GM12878 (cell line): ENCODE results near the gene MACROD2. TPM values are rescaled to one million over a fixed set of nuclear protein-coding genes. Genes with fewer than 3 reads are reported as not detected.

ENCODE experiments used
- ATAC-seq: fragments of 200-7000 bp; cut with Tn5 transposase; 3 replicates; pipeline ENCODE4 v1.9.1; 2020; ENCODE audit warnings: mild to moderate bottlenecking, moderate library complexity
- BruUV-seq: library from RNA; stranded (reverse); fragments of 400-500 nt; replicated peaks from 2 replicates; lab custom pipeline; 2021; lab: Mats Ljungman, UMichigan
- CTCF ChIA-PET: fragments of 300-600 bp; sonication (Branson Sonifier 250); formaldehyde crosslinking; extraction: SDS; loops from one replicate; lab custom pipeline; 2021; ENCODE audit warnings: inconsistent platforms; lab: Yijun Ruan, JAX
- POLR2A ChIA-PET: fragments of 350-600 bp; formaldehyde crosslinking; extraction: SDS; loops from one replicate; lab custom pipeline; 2021; ENCODE audit warnings: inconsistent platforms; lab: Charles Lee
- RAD21 ChIA-PET: fragments of 300-600 bp; sonication (Branson Sonifier 250); formaldehyde crosslinking; loops from one replicate; lab custom pipeline; 2023; ENCODE audit warnings: antibody characterized with exemption; ENCODE audit not compliant: unreplicated experiment; lab: Charles Lee
- SMC1A ChIA-PET: fragments of 300-600 bp; sonication (Branson Sonifier 250); formaldehyde crosslinking; loops from one replicate; lab custom pipeline; 2023; ENCODE audit not compliant: unreplicated experiment, uncharacterized antibody; lab: Charles Lee
- DNase-seq: peaks from one replicate; pipeline ENCODE4 v3.0.0-alpha.2; 2011; ENCODE audit warnings: low read depth, low spot score
- FAIRE-seq: peaks from 3 replicates; lab custom pipeline; 2011; peaks lifted over from hg19 to GRCh38; lab: Jason Lieb, UNC
- H2AFZ ChIP-seq: 2 replicates; pipeline ENCODE4 v1.6.0; 2011; ENCODE audit warnings: low read depth, low read length, control low read depth; ENCODE audit not compliant: control insufficient read depth
- H3K27ac ChIP-seq: 2 replicates; pipeline ENCODE4 v1.5.1; 2011; ENCODE audit warnings: control low read depth; ENCODE audit not compliant: control insufficient read depth, insufficient read depth
- H3K27me3 ChIP-seq, 2 experiments: replicated peaks in 1 of 2; 2 replicates each; pipeline versions ENCODE4 v1.6.0 to v1.6.1; 2011; ENCODE audit warnings: low read length in 1 of 2; ENCODE audit not compliant: control insufficient read depth in 2 of 2, insufficient read depth in 2 of 2
- H3K36me3 ChIP-seq, 2 experiments: 2 replicates each; pipeline ENCODE4 v1.5.1; 2011; ENCODE audit warnings: low read length in 1 of 2; ENCODE audit not compliant: control insufficient read depth in 2 of 2, insufficient read depth in 2 of 2
- H3K4me1 ChIP-seq: 2 replicates; pipeline ENCODE4 v1.6.1; 2011; ENCODE audit warnings: mild to moderate bottlenecking, low read length, moderate library complexity, mixed read lengths; ENCODE audit not compliant: control insufficient read depth, insufficient read depth
- H3K4me2 ChIP-seq: 2 replicates; pipeline ENCODE4 v1.6.0; 2011; ENCODE audit warnings: control low read depth; ENCODE audit not compliant: control insufficient read depth, insufficient read depth
- H3K4me3 ChIP-seq: fragments of 200-600 bp; sonication (generic); 2 replicates; pipeline ENCODE4 v1.5.1; 2016
- H3K79me2 ChIP-seq: 2 replicates; pipeline ENCODE4 v1.6.0; 2011; ENCODE audit warnings: low read length; ENCODE audit not compliant: control insufficient read depth, insufficient read depth
- H3K9ac ChIP-seq: 2 replicates; pipeline ENCODE4 v1.8.0; 2011; ENCODE audit warnings: low read length, control low read depth, mixed read lengths; ENCODE audit not compliant: control insufficient read depth, insufficient read depth
- H3K9me3 ChIP-seq: replicated peaks from 3 replicates; pipeline ENCODE4 v1.5.1; 2011; ENCODE audit warnings: mild to moderate bottlenecking, low read length; ENCODE audit not compliant: control insufficient read depth, insufficient read depth
- H4K20me1 ChIP-seq: 2 replicates; pipeline ENCODE4 v1.6.0; 2011; ENCODE audit not compliant: control insufficient read depth, insufficient read depth
- EP300 ChIP-seq, 2 experiments: fragments of 150-350 bp in 1 of 2; IDR thresholded peaks; 2 replicates each; pipeline ENCODE4 v1.6.1; 2011 to 2012; ENCODE audit warnings: low read depth in 2 of 2, low read length in 2 of 2, borderline replicate concordance in 1 of 2, improper control_type of control experiment in 1 of 2, inconsistent platforms in 1 of 2; ENCODE audit not compliant: control insufficient read depth in 1 of 2
- JUNB ChIP-seq: IDR thresholded peaks from 2 replicates; pipeline ENCODE4 v1.6.1; 2016; ENCODE audit warnings: antibody characterized with exemption, mild to moderate bottlenecking
- MXI1 ChIP-seq: fragments of 150-350 bp; IDR thresholded peaks from 2 replicates; pipeline ENCODE4 v1.6.1; 2011; ENCODE audit warnings: low read depth, mild to moderate bottlenecking, inconsistent platforms, low read length, improper control_type of control experiment
- NRF1 ChIP-seq: conservative IDR thresholded peaks from 2 replicates; pipeline ENCODE4 v1.6.1; 2011; ENCODE audit warnings: mild to moderate bottlenecking, low read depth, low read length, improper control_type of control experiment
- SREBF2 ChIP-seq: IDR thresholded peaks from 2 replicates; pipeline ENCODE4 v1.6.1; 2012; ENCODE audit warnings: mild to moderate bottlenecking, low read length
- STAT3 ChIP-seq: IDR thresholded peaks from 2 replicates; pipeline ENCODE4 v1.6.1; 2011; ENCODE audit warnings: low read depth, low read length, improper control_type of control experiment
- TCF7 ChIP-seq: IDR thresholded peaks from 2 replicates; pipeline ENCODE4 v1.6.1; 2014; ENCODE audit warnings: antibody characterized with exemption, borderline replicate concordance
- WGBS: methylation state at CpG from one replicate; pipeline ENCODE4 v1.1.6; 2016; ENCODE audit warnings: low lambda C conversion rate; ENCODE audit not compliant: insufficient replicate concordance, insufficient coverage; ENCODE audit errors: missing lambda C conversion rate; 5-methylcytosine and 5-hydroxymethylcytosine counted together
- in situ Hi-C: fragments of 300-500 bp; cut with MboI; formaldehyde crosslinking; loops from 9 replicates; pipeline ENCODE4 v1.14.3; 2018; ENCODE audit warnings: mixed read lengths
- intact Hi-C: fragments of 100-400 bp; cut with micrococcal nuclease; formaldehyde crosslinking; loops from one replicate; pipeline ENCODE4 v1.14.2; 2022; ENCODE audit not compliant: unreplicated experiment
- polyA plus RNA-seq, 11 experiments: library from polyadenylated mRNA; depleted of rRNA in 4 of 11; unstranded in 6 of 11; stranded (reverse) in 5 of 11; fragments of >200 nt; fragmentation: Nextera tagmentation in 4 of 11; fragmentation: Illumina TruSeq in 1 of 11; extraction: Ambion mirVana in 4 of 11; extraction: Trizol in 1 of 11; gene quantifications; 1 replicate in 1 of 11; 2 replicates in 10 of 11; pipeline versions ENCODE4 v1.2.1 to v1.2.3, GENCODE V29; 2011 to 2016; ENCODE audit warnings: inconsistent platforms in 2 of 11, missing spikeins in 2 of 11, low read depth in 1 of 11
- total RNA-seq, 4 experiments: library from RNA; depleted of rRNA in 3 of 4; stranded (reverse); fragments of >200 nt in 3 of 4; fragmentation: Illumina TruSeq in 1 of 4; extraction: Trizol in 1 of 4; gene quantifications; 2 replicates each; pipeline versions ENCODE4 v1.2.1 to v1.2.3, GENCODE V29; 2013 to 2021
- TF ChIP-seq, protein P1 (sequence below): IDR thresholded peaks from 2 replicates; pipeline ENCODE4 v1.6.1; 2011; ENCODE audit warnings: low read depth, mild to moderate bottlenecking, low read length, moderate library complexity, borderline replicate concordance; ENCODE audit errors: extremely low read depth
- TF ChIP-seq, protein P2 (sequence below): fragments of 450-650 bp; formaldehyde crosslinking; IDR thresholded peaks from 2 replicates; pipeline ENCODE4 v1.5.0; 2022; ENCODE audit warnings: mild to moderate bottlenecking, missing genetic modification characterization
- TF ChIP-seq, protein P3 (sequence below): fragments of 450-650 bp; IDR thresholded peaks from 2 replicates; pipeline ENCODE4 v1.6.1; 2017; ENCODE audit warnings: low read depth, mild to moderate bottlenecking, moderate library complexity
- TF ChIP-seq, protein P4 (sequence below): fragments of 450-650 bp; IDR thresholded peaks from 2 replicates; pipeline ENCODE4 v1.6.1; 2017; ENCODE audit warnings: antibody characterized with exemption, mild to moderate bottlenecking, moderate library complexity

MACROD2 gene
- total and polyA plus RNA-seq, 10 of the 15 experiments (the other 5 are each of a cell fraction or from before 2014, with no cell fraction given) = 1.1 to 21.5 (median 2.2) TPM

DNA sequence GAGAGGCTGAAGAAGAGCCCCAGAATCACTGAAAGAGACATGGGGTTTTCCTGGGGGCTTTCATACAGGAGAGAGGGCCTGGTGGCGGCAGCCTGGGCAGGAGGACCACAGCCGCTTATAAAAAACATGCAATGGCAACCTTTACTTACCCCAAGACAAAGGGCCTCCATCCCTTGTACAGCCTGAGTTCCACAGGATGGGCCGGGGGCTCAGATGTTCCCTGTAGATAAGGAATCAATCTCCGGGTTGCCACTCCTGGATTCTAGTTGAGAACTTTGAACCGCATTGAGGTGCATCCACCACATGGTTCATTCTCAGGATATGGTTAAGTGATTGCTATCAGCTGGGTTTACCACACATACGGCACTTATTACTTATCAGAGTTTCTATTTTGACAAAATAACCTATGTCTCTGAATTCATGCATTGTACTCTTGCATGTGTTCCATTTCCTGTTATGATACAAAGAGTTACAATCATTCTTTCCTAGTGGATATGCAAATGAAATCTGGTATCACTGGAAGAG lies 1900.3 kb downstream of the MACROD2 start (continued):
- TF ChIP-seq EP300 (IDR thresholded peaks at IDR 0.05; ENCODE audit: borderline replicate concordance in 1 of 2, control insufficient read depth in 1 of 2, low read depth in 2 of 2, low read length in 2 of 2) = peak; percentile 84 to 85
- TF ChIP-seq, all 136 proteins: peak for 31

DNA sequence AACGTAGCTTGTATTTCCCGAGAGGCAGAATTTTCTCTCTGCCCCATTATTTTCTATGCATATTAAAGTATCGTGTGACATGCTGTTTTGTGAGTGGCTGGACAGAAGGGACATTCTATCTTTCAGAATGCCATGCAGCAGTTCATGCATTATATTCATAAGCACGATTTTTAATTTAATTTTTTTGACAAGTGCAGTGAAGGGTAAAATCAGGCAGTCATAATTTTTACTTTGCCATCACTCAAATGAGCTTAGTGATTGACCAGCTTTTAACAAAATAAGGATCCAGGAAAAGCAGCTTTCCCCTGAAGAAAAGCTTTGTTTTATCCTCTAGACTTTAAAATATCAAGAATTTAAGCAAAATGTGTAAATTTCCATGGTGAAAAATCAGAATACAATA lies 1904.7 kb downstream of the MACROD2 start:
- POLR2A ChIA-PET = no interaction called here
- Histone ChIP-seq H4K20me1 (no peaks in the 10 kb centered on the region), H3K79me2 (no peaks in the 10 kb centered on the region), H3K27ac (no peak overlapping the region), H3K36me3 (no peaks in the 10 kb centered on the region; a peak in 1 of 4 replicates), H2AFZ (no peak overlapping the region), H3K4me1 (no peaks in the 10 kb centered on the region), H3K9me3 (no peaks in the 10 kb centered on the region), H3K27me3 (no peaks in the 10 kb centered on the region), H3K9ac (no peak overlapping the region), H3K4me2 (no peak overlapping the region), H3K4me3 (no peak overlapping the region)
- CTCF ChIA-PET = interaction anchor here (0.7 to 3.4 kb wide), 4 partner anchors 8 to 192 kb away, joined by 3 to 24 read pairs (median 4); no protein-coding TSS in a partner anchor
- WGBS = 34% methylated on average over 4 of the region's 4 CpGs
- intact Hi-C loops (loop anchor here (5.0 kb wide), 1 partner anchor 87 kb away; no protein-coding TSS in a partner anchor), in situ Hi-C loops (no loop called here)
- DNase-seq (no peak), FAIRE-seq (no peak), ATAC-seq (no peak)
- SMC1A ChIA-PET = interaction anchor here (0.7 to 1.6 kb wide), 3 partner anchors 37 to 191 kb away, joined by 3 to 4 read pairs (median 3); no protein-coding TSS in a partner anchor
- RAD21 ChIA-PET = no interaction called here
- BruUV-seq = no TSS peak
- TF ChIP-seq SREBF2 (no peak), MXI1 (no peak), TCF7 (no peak), JUNB (no peak), STAT3 (no peak), NRF1 (no peak)
- TF ChIP-seq, protein P1, sequence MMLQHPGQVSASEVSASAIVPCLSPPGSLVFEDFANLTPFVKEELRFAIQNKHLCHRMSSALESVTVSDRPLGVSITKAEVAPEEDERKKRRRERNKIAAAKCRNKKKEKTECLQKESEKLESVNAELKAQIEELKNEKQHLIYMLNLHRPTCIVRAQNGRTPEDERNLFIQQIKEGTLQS = no peak
- TF ChIP-seq, protein P2, sequence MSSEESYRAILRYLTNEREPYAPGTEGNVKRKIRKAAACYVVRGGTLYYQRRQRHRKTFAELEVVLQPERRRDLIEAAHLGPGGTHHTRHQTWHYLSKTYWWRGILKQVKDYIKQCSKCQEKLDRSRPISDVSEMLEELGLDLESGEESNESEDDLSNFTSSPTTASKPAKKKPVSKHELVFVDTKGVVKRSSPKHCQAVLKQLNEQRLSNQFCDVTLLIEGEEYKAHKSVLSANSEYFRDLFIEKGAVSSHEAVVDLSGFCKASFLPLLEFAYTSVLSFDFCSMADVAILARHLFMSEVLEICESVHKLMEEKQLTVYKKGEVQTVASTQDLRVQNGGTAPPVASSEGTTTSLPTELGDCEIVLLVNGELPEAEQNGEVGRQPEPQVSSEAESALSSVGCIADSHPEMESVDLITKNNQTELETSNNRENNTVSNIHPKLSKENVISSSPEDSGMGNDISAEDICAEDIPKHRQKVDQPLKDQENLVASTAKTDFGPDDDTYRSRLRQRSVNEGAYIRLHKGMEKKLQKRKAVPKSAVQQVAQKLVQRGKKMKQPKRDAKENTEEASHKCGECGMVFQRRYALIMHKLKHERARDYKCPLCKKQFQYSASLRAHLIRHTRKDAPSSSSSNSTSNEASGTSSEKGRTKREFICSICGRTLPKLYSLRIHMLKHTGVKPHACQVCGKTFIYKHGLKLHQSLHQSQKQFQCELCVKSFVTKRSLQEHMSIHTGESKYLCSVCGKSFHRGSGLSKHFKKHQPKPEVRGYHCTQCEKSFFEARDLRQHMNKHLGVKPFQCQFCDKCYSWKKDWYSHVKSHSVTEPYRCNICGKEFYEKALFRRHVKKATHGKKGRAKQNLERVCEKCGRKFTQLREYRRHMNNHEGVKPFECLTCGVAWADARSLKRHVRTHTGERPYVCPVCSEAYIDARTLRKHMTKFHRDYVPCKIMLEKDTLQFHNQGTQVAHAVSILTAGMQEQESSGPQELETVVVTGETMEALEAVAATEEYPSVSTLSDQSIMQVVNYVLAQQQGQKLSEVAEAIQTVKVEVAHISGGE = no peak
- TF ChIP-seq, protein P3, sequence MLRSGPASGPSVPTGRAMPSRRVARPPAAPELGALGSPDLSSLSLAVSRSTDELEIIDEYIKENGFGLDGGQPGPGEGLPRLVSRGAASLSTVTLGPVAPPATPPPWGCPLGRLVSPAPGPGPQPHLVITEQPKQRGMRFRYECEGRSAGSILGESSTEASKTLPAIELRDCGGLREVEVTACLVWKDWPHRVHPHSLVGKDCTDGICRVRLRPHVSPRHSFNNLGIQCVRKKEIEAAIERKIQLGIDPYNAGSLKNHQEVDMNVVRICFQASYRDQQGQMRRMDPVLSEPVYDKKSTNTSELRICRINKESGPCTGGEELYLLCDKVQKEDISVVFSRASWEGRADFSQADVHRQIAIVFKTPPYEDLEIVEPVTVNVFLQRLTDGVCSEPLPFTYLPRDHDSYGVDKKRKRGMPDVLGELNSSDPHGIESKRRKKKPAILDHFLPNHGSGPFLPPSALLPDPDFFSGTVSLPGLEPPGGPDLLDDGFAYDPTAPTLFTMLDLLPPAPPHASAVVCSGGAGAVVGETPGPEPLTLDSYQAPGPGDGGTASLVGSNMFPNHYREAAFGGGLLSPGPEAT = no peak
- TF ChIP-seq, protein P4, sequence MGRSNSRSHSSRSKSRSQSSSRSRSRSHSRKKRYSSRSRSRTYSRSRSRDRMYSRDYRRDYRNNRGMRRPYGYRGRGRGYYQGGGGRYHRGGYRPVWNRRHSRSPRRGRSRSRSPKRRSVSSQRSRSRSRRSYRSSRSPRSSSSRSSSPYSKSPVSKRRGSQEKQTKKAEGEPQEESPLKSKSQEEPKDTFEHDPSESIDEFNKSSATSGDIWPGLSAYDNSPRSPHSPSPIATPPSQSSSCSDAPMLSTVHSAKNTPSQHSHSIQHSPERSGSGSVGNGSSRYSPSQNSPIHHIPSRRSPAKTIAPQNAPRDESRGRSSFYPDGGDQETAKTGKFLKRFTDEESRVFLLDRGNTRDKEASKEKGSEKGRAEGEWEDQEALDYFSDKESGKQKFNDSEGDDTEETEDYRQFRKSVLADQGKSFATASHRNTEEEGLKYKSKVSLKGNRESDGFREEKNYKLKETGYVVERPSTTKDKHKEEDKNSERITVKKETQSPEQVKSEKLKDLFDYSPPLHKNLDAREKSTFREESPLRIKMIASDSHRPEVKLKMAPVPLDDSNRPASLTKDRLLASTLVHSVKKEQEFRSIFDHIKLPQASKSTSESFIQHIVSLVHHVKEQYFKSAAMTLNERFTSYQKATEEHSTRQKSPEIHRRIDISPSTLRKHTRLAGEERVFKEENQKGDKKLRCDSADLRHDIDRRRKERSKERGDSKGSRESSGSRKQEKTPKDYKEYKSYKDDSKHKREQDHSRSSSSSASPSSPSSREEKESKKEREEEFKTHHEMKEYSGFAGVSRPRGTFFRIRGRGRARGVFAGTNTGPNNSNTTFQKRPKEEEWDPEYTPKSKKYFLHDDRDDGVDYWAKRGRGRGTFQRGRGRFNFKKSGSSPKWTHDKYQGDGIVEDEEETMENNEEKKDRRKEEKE = no peak
